ENCODE measurements around the gene COBLL1. TPM values are rescaled to one million over a fixed set of nuclear protein-coding genes. Genes with fewer than 3 reads are reported as not detected.

Gene COBLL1
- polyA plus RNA-seq, 1 donor (not counting 4 experiments of a cell fraction or from before 2014, with no cell fraction given), result 14.9 TPM

- FAIRE-seq, result no peak
- dilution Hi-C loops (cut with MboI; ENCODE audit: extremely low pct_ligation_motif_present, low sequenced_read_pairs), result no loop called here
- peaks cover 0 to 5% of the 10 kb centered on the region in 2 experiments for H3K36me3 ChIP-seq (ENCODE audit: control insufficient read depth in 2 of 2, extremely low read depth in 1 of 2, insufficient read depth in 2 of 2, low read length in 2 of 2)
Measured at GRCh38 chr2:164688896-164689419, 152.7 kb downstream of the COBLL1 start.

GRCh38 chr2:164681009-164681408 lies 160.6 kb downstream of the COBLL1 start:
- no peaks in the 10 kb centered on the region for H3K4me1 ChIP-seq (ENCODE audit: control insufficient read depth, extremely low read depth, insufficient read depth, low read length)
- no peak overlapping the region for H2AFZ ChIP-seq (ENCODE audit: control insufficient read depth, low read length)
- no peaks in the 10 kb centered on the region for H3K79me2 ChIP-seq (ENCODE audit: control insufficient read depth, insufficient read depth, low read length)
- TF ChIP-seq EZH2 (IDR thresholded peaks at IDR 0.05; ENCODE audit: low read length) (no peak), CTCF (optimal IDR thresholded peaks at IDR 0.05 in 1 of 3, IDR thresholded peaks at IDR 0.05 in 1 of 3, conservative IDR thresholded peaks at IDR 0.05 in 1 of 3; ENCODE audit: extremely low read depth in 1 of 3, insufficient read depth in 2 of 3, low read length in 3 of 3) (no peak)
- H3K36me3 ChIP-seq (ENCODE audit: control insufficient read depth in 2 of 2, extremely low read depth in 1 of 2, insufficient read depth in 2 of 2, low read length in 2 of 2), result no peaks in the 10 kb centered on the region
- no peak for DNase-seq (ENCODE audit: low read depth, low spot score)
- H3K27ac ChIP-seq (ENCODE audit: control insufficient read depth, insufficient read depth, low read length), result no peak overlapping the region
- H3K4me2 ChIP-seq (ENCODE audit: control insufficient read depth, extremely low read depth, insufficient read depth, low read depth, low read length), result no peak overlapping the region
- no peaks in the 10 kb centered on the region for H3K9me3 ChIP-seq (ENCODE audit: control insufficient read depth, low read depth, low read length)
- dilution Hi-C loops (cut with MboI; ENCODE audit: extremely low pct_ligation_motif_present, low sequenced_read_pairs), result no loop called here
- no peaks in the 10 kb centered on the region for H3K27me3 ChIP-seq (ENCODE audit: control insufficient read depth, extremely low read depth, insufficient read depth, low read length)
- FAIRE-seq, result no peak
- H4K20me1 ChIP-seq (ENCODE audit: control insufficient read depth, extremely low read depth, insufficient read depth, low read length), result no peaks in the 10 kb centered on the region
- no peak overlapping the region for H3K4me3 ChIP-seq (ENCODE audit: control insufficient read depth in 2 of 3, extremely low read depth in 1 of 3, insufficient read depth in 2 of 3, low read depth in 1 of 3, low read length in 3 of 3)
- no peaks in the 10 kb centered on the region for H3K9me1 ChIP-seq (ENCODE audit: control insufficient read depth, extremely low read depth, insufficient read depth, low read length)
- no peak overlapping the region for H3K9ac ChIP-seq (ENCODE audit: control insufficient read depth, extremely low read depth, insufficient read depth, low read length)

More at GRCh38 chr2:164688896-164689419, 152.7 kb downstream of the COBLL1 start:
- Histone ChIP-seq H3K4me2 (ENCODE audit: control insufficient read depth, extremely low read depth, insufficient read depth, low read depth, low read length) (no peak overlapping the region), H3K9me1 (ENCODE audit: control insufficient read depth, extremely low read depth, insufficient read depth, low read length) (no peaks in the 10 kb centered on the region), H3K79me2 (ENCODE audit: control insufficient read depth, insufficient read depth, low read length) (no peaks in the 10 kb centered on the region), H3K4me1 (ENCODE audit: control insufficient read depth, extremely low read depth, insufficient read depth, low read length) (no peaks in the 10 kb centered on the region), H3K9me3 (ENCODE audit: control insufficient read depth, low read depth, low read length) (no peaks in the 10 kb centered on the region), H3K27me3 (ENCODE audit: control insufficient read depth, extremely low read depth, insufficient read depth, low read length) (no peaks in the 10 kb centered on the region), H2AFZ (ENCODE audit: control insufficient read depth, low read length) (no peak overlapping the region), H3K9ac (ENCODE audit: control insufficient read depth, extremely low read depth, insufficient read depth, low read length) (no peak overlapping the region), H3K4me3 (ENCODE audit: control insufficient read depth in 2 of 3, extremely low read depth in 1 of 3, insufficient read depth in 2 of 3, low read depth in 1 of 3, low read length in 3 of 3) (no peak overlapping the region), H4K20me1 (ENCODE audit: control insufficient read depth, extremely low read depth, insufficient read depth, low read length) (no peaks in the 10 kb centered on the region), H3K27ac (ENCODE audit: control insufficient read depth, insufficient read depth, low read length) (no peak overlapping the region)
- DNase-seq (ENCODE audit: low read depth, low spot score), result no peak
- TF ChIP-seq CTCF (optimal IDR thresholded peaks at IDR 0.05 in 1 of 3, IDR thresholded peaks at IDR 0.05 in 1 of 3, conservative IDR thresholded peaks at IDR 0.05 in 1 of 3; ENCODE audit: extremely low read depth in 1 of 3, insufficient read depth in 2 of 3, low read length in 3 of 3), result no peak
- TF ChIP-seq EZH2 (IDR thresholded peaks at IDR 0.05; ENCODE audit: low read length), result no peak
